Uterus (tissue), 2 donors: ENCODE results near the gene ANO8.

Source experiments
- CTCF ChIP-seq, 4 experiments: fragments of 200-600 bp in 2 of 4; fragments of 450-650 bp in 2 of 4; sonication (generic) in 2 of 4; IDR thresholded peaks; one replicate each; pipeline ENCODE4 v1.5.1; 2016 to 2019; ENCODE audit warnings: antibody characterized with exemption in 4 of 4, mild to moderate bottlenecking in 2 of 4, moderate library complexity in 1 of 4
- POLR2A ChIP-seq, 2 donors: fragments of 450-650 bp; IDR thresholded peaks; one replicate each; pipeline ENCODE4 v1.6.1; 2016; ENCODE audit warnings: antibody characterized with exemption in 2 of 2, mild to moderate bottlenecking in 1 of 2, moderate library complexity in 1 of 2

- TF ChIP-seq POLR2A (IDR thresholded peaks at IDR 0.05) (no peak), CTCF (IDR thresholded peaks at IDR 0.05) (no peak)
Measured at GRCh38 chr19:17330262-17331044, 4.2 kb downstream of the ANO8 start.
